Activated T-helper 9 cell treated with anti-CD3 and anti-CD28 coated beads, Interleukin-2, amount 50 U/mL, for 16 hours (primary cell): ENCODE measurements around the gene ECHDC3.
"Not testable (repeated sequence)": the region's sequence is repeated elsewhere in the genome, so short reads cannot be mapped to it uniquely, and the experiment has no call there.

Experiments used
- DNase-seq: peaks from one replicate; pipeline ENCODE4 v3.0.0-alpha.2; 2020; ENCODE audit warnings: low read depth

ECHDC3 gene

DNA sequence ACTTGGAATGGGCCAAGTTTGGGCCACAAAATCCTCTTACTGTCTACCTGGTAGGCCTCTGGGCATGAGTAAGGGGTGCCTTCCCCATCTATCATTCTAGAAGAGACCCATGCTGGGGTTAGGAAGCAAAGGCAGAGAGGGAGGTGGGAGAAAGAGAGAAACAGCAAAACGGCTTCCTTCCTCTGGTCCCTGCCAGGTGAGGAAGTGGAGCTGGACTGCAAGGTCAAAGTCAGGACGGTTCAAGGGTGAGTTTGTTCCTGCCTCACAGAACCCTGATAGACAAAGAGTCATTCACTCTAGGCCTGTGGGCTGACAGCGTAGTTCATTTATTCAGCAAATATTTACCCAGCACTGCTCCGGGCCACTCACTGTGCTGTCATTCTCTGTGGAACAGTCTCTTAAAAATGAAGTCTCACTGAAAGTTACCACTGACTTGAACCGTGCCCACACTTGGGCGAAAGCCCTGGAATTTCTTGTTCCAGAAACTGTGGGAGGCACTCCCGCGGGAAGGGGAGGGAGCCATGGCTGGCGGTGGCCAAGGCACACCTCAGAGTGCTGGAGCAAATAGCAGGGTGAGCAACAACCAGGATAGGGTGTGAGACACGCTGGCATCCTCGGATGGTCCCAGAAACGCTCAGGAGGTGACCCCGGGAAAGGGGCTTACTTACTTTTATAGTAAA, 26.2 kb upstream of the ECHDC3 start:
- DNase-seq: no peak

GRCh38 chr10:11716686-11717085, 25.5 kb upstream of the ECHDC3 start:
- DNase-seq: no peak

GRCh38 chr10:11719496-11720259, 22.5 kb upstream of the ECHDC3 start:
- DNase-seq: no peak

DNA sequence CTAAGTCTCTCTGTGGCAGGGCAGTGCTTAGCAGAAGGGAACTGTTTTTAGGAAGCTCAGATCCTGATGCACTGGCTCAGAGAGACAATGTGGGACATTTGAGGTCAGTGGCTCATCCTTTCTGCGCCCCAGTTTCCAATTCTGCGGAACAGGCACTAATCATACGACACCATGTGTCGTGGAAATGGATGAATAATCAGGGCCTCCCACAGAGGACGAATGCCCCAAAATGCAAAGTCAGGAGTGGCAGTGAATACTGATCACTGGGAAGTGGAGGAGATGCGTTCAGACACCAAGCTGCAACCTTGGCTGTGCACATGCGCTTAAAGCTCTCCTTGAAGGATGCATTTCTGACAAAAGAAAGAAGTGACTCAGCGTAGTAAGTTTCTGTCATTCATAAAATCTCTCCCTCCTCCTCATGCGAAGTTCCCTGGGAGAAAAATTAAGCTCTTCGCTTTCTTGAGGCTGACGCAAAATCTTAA, 21.9 kb upstream of the ECHDC3 start:
- no peak for DNase-seq

- DNase-seq: no peak
Measured at GRCh38 chr10:11721806-11722205, 20.4 kb upstream of the ECHDC3 start.

DNA sequence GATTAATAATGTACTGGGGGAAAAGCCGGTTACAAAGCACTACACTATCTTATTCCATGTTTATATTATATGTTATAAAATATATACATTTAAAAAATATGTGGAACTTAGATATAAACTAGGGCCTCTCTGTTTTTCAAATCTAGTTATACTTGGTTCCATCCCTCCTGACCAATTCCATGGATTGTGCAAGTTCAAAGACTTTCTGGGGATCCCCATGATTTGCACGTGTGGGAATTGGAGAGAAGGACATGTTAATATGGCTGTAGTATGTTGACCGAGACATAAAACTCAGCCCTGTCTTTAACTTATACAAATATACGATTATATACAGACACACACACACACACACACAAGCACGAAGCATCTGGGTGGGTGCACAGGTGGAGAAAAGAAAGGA, 18.8 kb upstream of the ECHDC3 start:
- DNase-seq: no peak

DNA sequence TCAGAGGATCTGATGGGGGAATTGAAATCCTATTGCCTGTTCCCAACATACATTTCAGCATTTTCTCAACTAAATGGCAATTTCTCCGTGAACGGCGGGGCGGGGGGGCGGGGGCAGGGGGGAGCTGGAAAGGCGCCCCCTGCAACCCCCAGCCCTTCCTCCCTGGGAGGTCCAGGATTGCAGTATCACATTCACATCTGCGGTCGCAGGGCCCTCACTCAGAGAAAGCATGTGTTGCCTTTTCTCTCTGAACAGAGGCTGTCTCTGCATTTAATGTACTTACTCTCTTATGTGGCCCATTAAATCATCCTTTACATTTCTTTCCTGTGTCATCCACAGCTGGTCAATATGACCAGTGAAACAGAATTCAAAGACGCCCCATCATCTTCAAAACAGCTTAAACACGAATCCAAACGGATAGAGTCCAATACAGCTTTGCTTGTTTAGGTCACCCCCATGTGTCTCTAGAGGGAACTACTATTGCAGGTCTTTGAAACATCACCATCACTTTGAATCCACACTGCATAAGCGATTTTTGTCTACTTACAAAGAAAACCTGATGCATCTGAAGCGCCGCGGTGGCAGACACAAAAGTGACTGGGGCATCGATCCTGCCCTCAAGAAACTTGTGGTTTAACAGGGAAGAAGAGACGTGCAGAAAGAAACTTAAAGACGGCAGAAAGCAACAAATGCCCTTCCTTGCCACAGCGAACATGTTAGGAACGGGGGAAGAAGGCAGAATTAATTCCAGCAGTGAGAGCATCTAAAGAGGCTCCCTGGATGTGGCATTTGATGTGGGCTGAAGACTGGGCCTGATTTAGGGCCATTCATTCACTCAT, 17.0 kb upstream of the ECHDC3 start:
- DNase-seq: no peak

DNA sequence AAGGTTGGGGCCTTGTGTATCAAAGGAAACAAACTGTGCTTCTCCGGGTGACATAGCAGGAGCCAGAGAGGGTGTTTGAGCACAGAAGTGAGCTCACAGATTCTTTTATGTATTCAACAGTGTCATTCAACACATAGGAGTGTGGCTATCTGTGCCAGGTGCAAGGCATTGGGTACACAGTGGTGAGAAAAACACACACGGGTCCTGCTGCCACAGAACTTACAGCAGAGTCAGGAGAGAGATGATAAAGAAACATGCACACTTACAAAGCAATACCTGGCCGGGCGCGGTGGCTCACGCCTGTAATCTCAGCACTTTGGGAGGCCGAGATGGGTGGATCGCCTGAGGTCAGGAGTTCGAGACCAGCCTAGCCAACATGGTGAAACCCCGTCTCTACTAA, 16.3 kb upstream of the ECHDC3 start:
- no peak for DNase-seq

DNA sequence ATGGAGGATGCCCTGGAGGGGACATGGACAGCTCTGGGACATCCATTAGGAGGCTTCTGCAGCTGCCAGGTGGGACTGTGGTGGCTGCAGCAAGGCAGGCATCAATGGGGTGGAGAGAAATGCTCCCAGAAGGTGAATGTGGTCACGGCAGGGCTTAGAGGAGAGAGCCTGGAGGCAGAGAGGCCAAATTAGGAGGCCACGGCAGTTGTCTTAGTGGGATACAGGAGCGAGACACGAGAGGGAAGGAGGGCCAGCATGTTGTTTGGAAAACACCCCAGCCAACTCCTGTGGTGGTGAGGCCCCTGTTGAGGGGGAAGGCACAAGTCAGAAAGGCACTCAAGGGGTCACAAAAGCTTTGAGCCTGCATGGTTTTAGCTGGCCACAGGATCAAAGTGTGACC, 14.6 kb upstream of the ECHDC3 start:
- DNase-seq: no peak

DNA sequence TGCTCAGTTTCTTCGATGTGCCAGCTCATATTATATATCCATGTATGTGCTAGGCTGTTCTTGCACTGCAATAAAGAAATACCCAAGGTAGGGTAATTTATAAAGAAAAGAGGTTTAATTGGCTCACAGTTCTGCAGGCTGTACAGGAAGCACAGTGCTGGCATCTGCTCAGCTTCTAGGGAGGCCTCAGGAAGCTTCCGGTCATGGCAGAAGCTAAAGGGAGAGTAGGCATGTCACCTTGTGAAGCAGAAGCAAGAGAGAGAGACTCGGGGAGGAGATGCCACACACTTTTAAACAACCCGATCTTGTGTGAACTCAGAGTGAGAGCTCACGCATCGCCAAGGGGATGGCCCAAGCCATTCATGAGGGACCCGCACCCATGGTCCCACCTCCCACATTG, 13.8 kb upstream of the ECHDC3 start:
- no peak for DNase-seq

GRCh38 chr10:11729790-11730315, 12.3 kb upstream of the ECHDC3 start:
- DNase-seq: no peak

DNA sequence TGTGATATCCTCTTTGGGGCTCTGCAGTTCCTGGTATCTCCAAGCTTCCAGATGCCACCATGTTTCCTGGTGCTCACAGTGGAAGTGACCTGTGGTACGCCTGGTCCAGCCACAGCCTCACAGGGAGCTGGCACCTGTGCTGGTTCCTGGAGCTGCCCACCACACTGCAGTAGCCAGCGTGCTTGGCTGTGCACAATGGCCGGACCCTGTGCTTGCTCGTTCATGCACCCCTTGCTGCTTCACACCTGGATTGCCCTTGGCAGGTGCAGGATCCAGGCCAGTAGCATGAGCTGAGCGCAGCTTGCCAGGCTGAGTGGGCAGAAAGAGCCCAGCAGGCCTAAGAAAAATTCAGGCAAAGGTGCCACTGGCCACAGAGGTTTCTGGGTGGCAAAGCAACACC, 11.4 kb upstream of the ECHDC3 start:
- DNase-seq: no peak

DNA sequence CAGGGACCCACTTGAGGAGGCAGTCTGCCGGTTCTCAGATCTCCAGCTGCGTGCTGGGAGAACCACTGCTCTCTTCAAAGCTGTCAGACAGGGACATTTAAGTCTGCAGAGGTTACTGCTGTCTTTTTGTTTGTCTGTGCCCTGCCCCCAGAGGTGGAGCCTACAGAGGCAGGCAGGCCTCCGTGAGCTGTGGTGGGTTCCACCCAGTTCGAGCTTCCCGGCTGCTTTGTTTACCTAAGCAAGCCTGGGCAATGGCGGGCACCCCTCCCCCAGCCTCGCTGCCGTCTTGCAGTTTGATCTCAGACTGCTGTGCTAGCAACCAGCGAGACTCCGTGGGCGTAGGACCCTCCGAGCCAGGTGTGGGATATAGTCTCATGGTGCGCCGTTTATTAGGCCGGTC, 5.4 kb upstream of the ECHDC3 start:
- not testable (repeated sequence) for DNase-seq

DNA sequence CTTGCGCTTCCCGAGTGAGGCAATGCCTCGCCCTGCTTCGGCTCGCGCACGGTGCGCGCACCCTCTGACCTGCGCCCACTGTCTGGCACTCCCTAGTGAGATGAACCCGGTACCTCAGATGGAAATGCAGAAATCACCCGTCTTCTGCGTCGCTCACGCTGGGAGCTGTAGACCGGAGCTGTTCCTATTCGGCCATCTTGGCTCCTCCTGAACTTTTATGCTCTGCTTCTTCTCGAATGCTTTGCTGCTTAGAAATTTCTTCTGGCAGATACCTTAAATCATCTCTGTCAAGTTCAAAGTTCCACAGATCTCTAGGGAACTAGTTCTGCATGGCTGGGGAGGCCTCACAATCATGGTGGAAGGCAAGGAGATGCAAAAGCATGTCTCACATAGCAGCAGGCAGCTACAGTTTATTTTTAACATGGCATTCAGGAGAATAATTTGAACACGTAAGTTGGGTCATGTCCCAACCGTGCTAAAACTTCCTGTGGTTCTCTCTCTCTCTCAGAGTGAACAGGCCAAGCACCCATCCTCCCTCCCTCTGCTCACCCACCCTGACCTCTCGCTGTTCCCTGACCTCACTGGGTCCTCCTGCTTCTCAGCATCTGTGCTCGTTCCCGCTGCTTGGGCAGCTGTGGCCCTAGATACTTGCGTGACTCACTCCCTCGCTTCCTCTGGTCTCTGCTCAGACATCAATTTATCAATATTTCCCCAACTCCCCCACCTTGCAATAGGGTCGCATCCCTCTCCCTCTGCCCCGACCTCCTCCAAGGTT, 4.7 kb upstream of the ECHDC3 start:
- DNase-seq: not testable (repeated sequence)

DNA sequence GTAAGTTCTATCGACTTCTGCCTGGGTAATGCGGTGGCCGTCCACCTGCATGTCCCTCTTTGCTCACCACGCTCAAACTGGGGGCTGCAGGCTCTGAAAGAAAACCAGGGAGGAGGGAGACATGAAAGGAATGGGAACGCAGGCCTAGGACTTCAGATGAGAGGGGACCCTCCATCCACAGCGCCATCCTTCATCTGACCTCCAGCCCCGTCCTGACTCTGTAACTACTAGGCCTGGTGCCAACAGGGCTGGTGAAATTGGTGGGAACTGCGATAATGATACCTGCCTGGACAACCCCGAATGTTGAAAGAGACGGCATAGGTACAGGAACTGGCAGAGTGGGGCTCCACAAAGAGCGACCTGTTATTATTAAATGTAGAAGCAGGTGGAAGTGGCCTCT, 1.3 kb upstream of the ECHDC3 start:
- DNase-seq: no peak

- DNase-seq: no peak
Measured at GRCh38 chr10:11741608-11742007, 574 bp upstream of the ECHDC3 start.

DNA sequence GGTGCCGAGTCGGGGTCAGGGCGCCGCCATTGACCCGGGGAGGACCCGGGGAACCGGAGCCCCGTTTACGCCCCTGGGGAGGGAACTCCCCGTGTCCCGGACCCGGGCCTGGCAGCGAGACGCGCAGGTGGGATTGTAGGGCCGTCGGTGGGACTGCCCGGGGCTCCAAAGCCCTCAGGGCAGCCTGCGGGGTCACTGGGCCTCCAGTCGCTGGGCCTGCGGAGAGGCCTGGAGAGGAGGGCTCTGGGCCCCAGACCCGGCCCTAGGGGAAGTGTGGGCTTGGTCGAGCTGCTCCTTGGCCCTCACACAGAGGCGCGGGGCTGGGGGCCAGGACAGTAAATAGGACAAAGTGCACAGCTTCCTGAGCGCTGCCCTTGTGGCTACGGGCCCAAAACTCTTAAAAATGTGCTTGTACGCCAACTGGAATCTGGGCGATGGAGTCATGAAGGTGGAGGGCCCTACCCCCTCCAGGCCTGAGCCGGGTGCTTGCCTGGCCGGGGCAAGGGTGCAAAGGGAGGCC, 657 bp downstream of the ECHDC3 start:
- no peak for DNase-seq

DNA sequence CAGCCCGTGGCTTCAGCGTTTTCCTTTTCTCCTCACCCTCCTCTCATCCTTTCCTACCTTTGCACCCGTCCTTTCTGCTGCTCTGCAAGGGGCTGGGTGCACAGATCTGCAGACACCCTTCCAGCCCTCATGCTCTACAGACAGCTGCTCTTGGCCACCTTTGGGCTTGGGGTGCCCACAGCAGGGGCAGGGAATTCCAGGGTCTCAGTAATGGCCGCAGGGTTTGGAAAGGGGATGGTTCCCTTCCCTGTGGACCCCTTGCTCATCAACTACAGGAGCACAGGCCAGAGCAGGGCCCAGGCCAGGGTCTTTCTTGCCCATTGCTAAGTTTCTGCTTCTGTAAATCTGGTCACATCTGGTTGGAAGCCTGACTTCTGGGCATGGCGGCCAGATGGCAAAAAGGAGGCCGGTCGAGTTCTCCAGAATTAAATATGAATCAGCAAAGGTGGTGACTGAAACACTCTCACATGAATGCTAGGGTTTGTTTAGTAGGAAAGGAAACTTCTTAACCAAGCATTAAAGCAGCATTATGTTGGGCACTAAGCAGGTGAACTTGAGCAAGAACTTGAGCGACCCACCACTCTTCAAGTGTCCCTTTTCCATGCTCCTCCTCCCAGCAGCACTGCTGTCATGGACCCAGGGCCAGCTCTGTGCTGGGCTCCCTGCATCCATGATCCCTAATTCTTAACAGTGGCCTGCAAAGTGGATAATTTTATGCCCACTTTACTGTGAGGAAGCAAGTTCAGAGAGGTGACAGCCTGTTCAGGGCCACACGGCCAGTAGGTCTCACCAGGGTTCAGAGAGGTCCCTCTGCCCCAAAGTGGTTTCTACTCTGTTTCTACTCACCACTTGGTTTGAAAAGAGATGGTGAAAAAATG, 1.5 kb downstream of the ECHDC3 start:
- DNase-seq: no peak

DNA sequence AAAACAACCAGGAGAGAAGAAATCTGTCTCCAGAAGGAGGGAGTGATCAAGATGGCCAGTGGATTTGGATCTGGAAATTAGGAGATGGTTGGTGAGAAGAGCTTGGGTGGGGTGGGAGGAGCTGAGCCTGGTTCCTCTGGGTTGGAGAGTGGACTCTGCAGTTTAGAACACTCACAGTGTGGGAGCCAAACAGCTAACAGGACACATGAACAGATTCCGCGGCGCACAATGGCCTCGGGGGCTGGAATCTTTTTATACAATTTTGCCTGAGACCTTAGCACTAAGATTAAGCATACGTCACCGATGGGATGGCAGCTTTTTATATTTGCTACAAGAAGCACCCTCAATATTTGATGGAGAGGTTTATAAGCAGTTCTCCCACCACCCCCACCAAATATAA, 2.9 kb downstream of the ECHDC3 start:
- DNase-seq: no peak

DNA sequence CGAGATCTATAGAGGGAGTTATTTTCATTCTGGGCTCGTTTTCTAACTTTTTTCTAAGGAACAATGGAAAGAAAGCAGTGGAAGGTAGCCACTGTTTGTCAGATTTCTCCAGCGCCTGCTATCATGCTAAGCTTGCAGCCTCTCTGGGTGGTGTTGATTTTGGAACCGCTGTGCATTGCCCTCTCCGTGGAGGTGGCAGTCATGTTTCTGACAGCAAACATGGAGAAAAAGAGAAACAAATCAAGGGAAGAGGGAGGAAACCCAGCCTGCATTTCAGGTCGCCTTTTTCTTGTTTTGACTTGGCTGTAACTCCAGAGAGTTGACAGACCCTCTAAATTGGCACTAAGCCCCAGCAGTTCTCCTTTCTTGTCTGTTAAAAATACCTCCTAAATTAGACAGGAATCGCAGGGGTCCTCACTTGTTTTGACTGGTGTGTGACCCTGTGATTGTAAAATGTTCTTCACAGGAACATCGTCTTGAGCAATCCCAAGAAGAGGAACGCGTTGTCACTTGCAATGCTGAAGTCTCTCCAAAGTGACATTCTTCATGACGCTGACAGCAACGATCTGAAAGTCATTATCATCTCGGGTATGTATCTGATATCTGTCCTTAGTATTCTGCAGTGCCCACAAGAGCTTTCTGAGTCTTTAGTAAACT, 4.8 kb downstream of the ECHDC3 start:
- DNase-seq: no peak
